EH (cell line): ENCODE data around the gene LCORL.
A peak's percentile ranks its signal among the peaks of the same experiment; 100 is the strongest.
"Not testable (repeated sequence)": the region's sequence is repeated elsewhere in the genome, so short reads cannot be mapped to it uniquely, and the experiment has no call there.

Source experiments
- DNase-seq: peaks from one replicate; pipeline ENCODE4 v3.0.0-alpha.2; 2015; ENCODE audit warnings: low read depth

LCORL gene

DNA sequence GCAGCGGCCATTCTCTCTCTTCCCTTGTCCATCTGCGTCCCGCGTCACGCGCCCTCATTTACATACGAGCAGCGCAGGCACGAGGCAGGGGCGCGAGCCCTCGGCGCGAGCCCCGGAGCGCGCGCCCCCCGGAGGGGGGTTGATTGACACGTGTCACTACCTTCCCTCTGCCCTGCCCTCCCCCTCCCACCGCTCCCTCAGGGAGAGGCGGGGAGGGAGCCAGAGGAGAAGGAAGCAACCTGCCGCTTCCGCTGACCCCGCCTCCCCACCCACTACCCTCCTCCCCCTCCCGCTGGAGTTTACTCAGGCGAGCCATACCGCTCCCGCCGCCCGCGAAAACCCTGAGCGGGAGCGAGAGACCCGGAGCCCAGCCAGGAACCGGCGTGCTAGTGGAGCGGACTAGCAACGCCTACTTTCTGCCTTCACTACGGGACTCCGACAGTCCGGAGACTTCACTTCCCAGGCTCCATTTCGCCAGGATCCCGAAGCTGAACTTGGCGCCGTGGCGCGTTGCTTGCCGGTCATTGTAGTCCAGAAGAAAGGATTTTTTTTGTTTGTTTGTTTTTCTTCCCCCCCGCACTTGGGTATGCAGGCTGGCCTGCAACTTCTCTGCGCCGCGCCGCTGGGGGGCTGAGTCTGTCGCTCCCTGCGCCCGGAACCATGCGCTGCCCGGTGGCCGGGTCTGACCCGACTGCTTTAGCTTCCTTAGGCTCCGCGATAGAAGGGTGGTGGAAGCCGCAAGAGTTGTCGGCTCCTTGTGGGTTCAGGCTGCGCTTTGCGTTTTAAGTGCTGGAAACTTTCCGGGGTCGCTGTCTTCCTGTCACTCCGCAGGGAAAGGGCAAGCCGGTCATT is at the start of gene LCORL:
Gene LCORL (minus strand): TSS at position 36 of the 852 bp plus-strand sequence. CDS start 4 bp downstream, at position 32.
- DNase-seq, result peak; percentile 96

DNA sequence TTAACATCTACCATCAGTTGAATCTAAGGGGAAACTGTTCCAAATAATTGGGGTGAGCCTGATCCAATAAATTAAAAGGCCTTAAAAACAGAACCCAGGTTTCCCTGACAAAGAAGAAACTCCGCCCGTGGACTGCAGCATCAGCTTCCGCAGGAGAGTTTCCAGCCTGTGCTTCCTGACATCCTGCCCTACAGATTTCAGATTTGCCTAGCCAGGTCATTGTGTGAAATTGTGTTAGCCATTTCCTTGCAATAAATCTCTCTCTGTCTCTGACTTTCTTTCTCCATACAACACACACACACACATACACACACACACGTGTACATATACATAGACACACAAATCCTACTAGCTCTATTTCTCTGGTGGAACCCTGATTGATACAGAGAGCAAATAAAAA is 48.3 kb upstream of the LCORL start:
- DNase-seq, result no peak

DNA sequence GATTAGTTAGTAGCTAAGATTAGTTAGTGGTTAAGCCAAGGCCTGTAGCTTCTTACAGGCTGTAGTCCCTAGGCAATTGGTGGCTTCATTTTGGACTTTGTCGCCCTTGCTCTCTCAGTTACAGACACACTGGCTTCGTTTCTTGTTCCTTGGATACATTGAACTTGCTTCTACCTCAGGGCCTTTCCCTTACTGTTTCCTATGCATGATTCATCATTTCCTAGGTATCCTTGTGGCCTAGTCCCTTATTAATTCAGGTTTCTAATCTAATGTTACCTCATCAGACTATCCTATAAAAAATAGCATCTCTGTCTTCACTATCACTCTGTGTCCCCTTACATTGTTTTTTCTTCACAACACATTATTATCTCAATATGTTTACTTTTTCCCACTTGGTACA is 45.5 kb upstream of the LCORL start:
- DNase-seq, result no peak

DNA sequence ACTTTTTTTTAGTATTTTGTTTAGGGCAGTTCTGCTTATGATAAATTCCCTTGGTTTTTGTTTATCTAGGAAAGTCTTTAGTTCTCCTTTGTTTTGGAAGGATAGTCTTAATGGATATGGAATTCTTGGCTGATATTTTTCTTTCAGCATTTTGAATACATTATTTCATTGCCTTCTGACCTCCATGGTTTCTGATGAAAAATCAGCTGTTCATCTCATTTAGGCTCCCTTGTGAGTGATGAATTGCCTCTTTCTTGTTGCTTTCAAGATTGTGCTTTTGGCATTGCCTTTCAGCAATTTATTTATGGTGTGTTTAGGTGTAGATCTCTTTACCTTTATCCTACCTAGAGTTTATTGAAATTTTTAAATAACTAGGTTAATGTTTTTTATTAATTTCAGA is 41.5 kb upstream of the LCORL start:
- no peak for DNase-seq

DNA sequence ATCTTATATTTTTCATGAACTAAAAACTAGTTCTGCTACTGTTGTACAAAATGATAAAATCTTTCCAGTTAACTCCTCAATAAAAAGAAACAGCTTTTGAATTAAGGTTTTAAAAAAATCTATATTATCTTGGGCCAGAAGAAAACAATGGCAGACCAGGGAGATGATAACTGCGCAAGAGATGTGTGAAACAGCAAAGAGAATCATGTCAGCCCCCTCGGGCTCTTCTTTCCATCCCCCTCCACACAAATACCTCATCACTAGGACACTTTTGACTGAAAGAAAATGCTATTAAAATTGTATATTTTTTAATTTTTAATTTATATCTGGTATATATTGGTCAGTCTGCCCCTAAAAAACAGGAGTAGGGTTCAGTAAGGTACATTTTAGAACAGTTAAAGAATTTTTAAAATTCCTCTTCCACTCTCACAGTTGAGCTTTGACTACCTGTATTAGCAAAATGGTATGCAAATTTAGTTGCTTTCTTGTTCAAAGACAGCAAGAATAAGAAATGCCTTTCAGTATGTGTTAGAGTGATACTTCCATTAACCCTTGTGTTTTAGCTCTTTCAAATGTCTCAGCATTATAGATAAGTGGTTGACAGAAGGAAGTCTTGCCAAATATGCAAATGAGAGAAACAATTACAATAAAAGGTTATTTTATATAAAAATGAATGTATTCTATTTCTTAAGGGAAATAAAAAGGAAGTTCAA is 36.4 kb upstream of the LCORL start:
- DNase-seq, result no peak

- DNase-seq, result no peak
Observed at GRCh38 chr4:18056030-18056429, 34.5 kb upstream of the LCORL start.

- no peak for DNase-seq
Observed at GRCh38 chr4:18052158-18052557, 30.6 kb upstream of the LCORL start.

- peak; percentile 49 for DNase-seq
Observed at GRCh38 chr4:18051281-18051680, 29.7 kb upstream of the LCORL start.

DNA sequence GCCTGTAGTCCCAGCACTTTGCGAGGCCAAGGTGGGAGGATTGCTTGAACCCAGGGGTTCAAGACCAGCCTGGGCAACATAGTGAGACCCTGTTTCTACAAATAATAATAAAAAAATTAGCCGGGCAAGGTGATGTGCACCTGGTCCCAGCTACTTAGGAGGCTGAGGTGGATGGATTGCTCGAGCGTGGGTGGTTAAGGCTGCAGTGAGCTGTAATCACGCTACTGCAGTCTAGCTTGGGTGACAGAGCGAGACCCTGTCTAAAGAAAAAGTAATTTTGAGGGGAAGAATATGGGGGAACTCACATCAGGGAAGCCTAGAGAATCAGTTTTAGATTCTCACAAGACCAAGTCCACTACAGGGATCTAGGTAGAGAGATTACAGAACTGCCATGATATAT is 28.9 kb upstream of the LCORL start:
- DNase-seq, result no peak

GRCh38 chr4:18049446-18049845 is 27.9 kb upstream of the LCORL start:
- DNase-seq, result peak; percentile 41

- no peak for DNase-seq
Observed at GRCh38 chr4:18042754-18043153, 21.2 kb upstream of the LCORL start.

GRCh38 chr4:18042012-18042411 is 20.5 kb upstream of the LCORL start:
- no peak for DNase-seq

- DNase-seq, result no peak
Observed at GRCh38 chr4:18041114-18041513, 19.6 kb upstream of the LCORL start.

- DNase-seq, result no peak
Observed at GRCh38 chr4:18039113-18039512, 17.6 kb upstream of the LCORL start.

DNA sequence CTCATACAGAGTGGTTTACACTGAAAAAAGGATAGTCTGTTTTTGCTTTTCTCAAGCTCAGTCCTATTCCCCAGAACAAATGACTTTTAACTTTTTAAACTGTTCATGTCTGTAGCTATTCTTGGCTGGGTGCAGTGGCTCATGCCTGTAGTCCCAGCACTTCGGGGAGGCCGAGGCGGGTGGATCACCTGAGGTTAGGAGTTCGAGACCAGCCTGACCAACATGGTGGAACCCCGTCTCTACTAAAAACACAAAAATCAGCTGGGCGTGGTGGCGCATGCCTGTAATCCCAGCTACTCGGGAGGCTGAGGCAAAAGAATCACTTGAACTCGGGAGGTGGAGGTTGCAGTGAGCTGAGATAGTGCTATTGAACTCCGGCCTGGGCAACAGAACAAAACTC is 14.8 kb upstream of the LCORL start:
- not testable (repeated sequence) for DNase-seq

GRCh38 chr4:18034099-18034498 is 12.5 kb upstream of the LCORL start:
- DNase-seq, result no peak

- DNase-seq, result no peak
Observed at GRCh38 chr4:18033111-18034085, 11.8 kb upstream of the LCORL start.

- no peak for DNase-seq
Observed at GRCh38 chr4:18025288-18025687, 3.7 kb upstream of the LCORL start.

DNA sequence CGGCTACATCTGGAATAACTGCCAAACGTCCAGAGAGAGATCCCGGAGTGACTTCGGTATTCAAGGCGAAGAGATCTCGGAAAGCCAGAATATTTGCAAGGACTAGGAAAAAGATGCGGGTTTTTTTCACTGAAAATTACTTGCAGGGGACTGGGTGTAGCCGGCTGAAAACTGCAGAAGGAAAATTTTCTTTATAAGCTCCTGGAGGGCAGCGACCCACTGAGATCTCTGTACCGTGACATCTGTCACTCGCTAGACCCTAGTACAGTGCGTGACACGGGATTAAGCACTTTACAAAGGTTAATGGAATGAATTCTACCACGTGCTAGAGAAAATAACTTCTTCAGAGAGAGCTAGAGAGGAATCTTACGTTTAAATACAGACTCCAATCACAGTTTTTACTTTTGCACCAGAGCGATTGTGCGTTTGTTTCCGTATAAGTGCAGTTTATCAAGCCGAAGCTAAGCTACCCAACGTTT is 1.1 kb upstream of the LCORL start:
- DNase-seq, result no peak

DNA sequence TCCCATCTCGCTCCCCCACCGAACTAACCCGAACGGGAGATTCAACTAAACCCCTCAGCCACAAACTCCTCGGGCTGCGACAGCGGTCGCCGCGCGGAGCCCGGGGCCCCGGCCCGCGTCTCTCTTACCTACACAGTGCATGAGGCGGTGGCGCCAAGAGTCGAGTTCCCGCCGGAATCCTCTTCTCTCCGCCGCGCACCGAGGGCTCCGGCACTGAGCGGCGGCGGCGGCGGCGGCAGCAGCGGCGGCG is 160 bp downstream of the LCORL start:
- no peak for DNase-seq

GRCh38 chr4:18020671-18021469 is 685 bp downstream of the LCORL start:
- peak; percentile 88 for DNase-seq
